Activated T-cell treated with anti-CD3 and anti-CD28 coated beads for 1 hour (primary cell): ENCODE results near the gene PCDHGB4.
"Not testable (repeated sequence)": the region's sequence is repeated elsewhere in the genome, so short reads cannot be mapped to it uniquely, and the experiment has no call there.

Experiments used
- DNase-seq: peaks from one replicate; pipeline ENCODE4 v3.0.0-alpha.2; 2020; ENCODE audit warnings: low read depth

The PCDHGB4 gene

GRCh38 chr5:141366016-141366896 lies 21.2 kb upstream of the PCDHGB4 start:
- DNase-seq = no peak

GRCh38 chr5:141369994-141370848 lies 17.3 kb upstream of the PCDHGB4 start, which contains the start of gene PCDHGB3:
Gene PCDHGB3 (plus strand): TSS chr5:141370242. CDS start chr5:141370395, 153 bp downstream.
- no peak for DNase-seq

- DNase-seq = no peak
These were observed 15.7 kb upstream of the PCDHGB4 start for GRCh38 chr5:141371572-141372475.

- no peak for DNase-seq
These were observed 13.7 kb upstream of the PCDHGB4 start, which contains the start of gene PCDHGA6 for GRCh38 chr5:141373673-141374317. Gene PCDHGA6 (plus strand): TSS chr5:141373891. CDS start chr5:141374084, 193 bp downstream.

- DNase-seq = no peak
These were observed 12.9 kb upstream of the PCDHGB4 start for GRCh38 chr5:141374627-141375026.

- not testable (repeated sequence) for DNase-seq
These were observed 11.9 kb upstream of the PCDHGB4 start for GRCh38 chr5:141375444-141376155.

- no peak for DNase-seq
These were observed 4.8 kb upstream of the PCDHGB4 start, which contains the start of gene PCDHGA7 for GRCh38 chr5:141382469-141383294. Gene PCDHGA7 (plus strand): TSS chr5:141382742. CDS start chr5:141382900, 158 bp downstream.

GRCh38 chr5:141383345-141383744 lies 4.2 kb upstream of the PCDHGB4 start:
- no peak for DNase-seq

- DNase-seq = no peak
These were observed 2.8 kb upstream of the PCDHGB4 start for GRCh38 chr5:141384471-141385267.

GRCh38 chr5:141388661-141389060 lies 1.2 kb downstream of the PCDHGB4 start:
- no peak for DNase-seq

GRCh38 chr5:141389153-141390042 lies 1.9 kb downstream of the PCDHGB4 start:
- no peak for DNase-seq

- no peak for DNase-seq
These were observed 5.1 kb downstream of the PCDHGB4 start, which contains the start of gene PCDHGA8 for GRCh38 chr5:141392429-141393198. Gene PCDHGA8 (plus strand): TSS chr5:141392633. CDS start chr5:141392814, 181 bp downstream.

GRCh38 chr5:141393267-141393666 lies 5.8 kb downstream of the PCDHGB4 start:
- DNase-seq = no peak

GRCh38 chr5:141394401-141395187 lies 7.1 kb downstream of the PCDHGB4 start:
- DNase-seq = not testable (repeated sequence)

- not testable (repeated sequence) for DNase-seq
These were observed 10.5 kb downstream of the PCDHGB4 start, which contains the start of gene PCDHGB5 for GRCh38 chr5:141397756-141398551. Gene PCDHGB5 (plus strand): TSS chr5:141397947. CDS start chr5:141398128, 181 bp downstream.
